HCT116 (cell line): ENCODE measurements around the gene NUDT8. TPM values are rescaled to one million over a fixed set of nuclear protein-coding genes. Genes with fewer than 3 reads are reported as not detected.

Source experiments
- ATAC-seq: fragments of 200-7000 bp; cut with Tn5 transposase; 2 replicates; pipeline ENCODE4 v1.9.1; 2020; ENCODE audit warnings: mild to moderate bottlenecking, moderate library complexity
- BruUV-seq: library from RNA; stranded (reverse); fragments of 400-500 nt; replicated peaks from 2 replicates; lab custom pipeline; 2021; lab: Mats Ljungman, UMichigan
- CTCF ChIA-PET: fragments of 300-600 bp; sonication (Branson Sonifier 250); formaldehyde crosslinking; loops from one replicate; lab custom pipeline; 2021; ENCODE audit warnings: antibody characterized with exemption; lab: Charles Lee
- POLR2A ChIA-PET: fragments of 300-600, 350-600 bp; sonication (Branson Sonifier 250); formaldehyde crosslinking; loops from one replicate; lab custom pipeline; 2021; ENCODE audit warnings: antibody characterized with exemption; lab: Charles Lee
- RAD21 ChIA-PET, 2 experiments: fragments of 300-600 bp; sonication (Branson Sonifier 250); formaldehyde crosslinking; loops; one replicate each; lab custom pipeline; 2023; ENCODE audit warnings: low total read pairs in 2 of 2; ENCODE audit not compliant: uncharacterized antibody in 2 of 2, unreplicated experiment in 2 of 2, low non-redundant PET in 1 of 2; lab: Charles Lee
- DNase-seq: peaks from one replicate; pipeline ENCODE4 v3.0.0-alpha.2; 2010; ENCODE audit warnings: low read depth, low spot score
- H2AFZ ChIP-seq: fragments of 200-600 bp; shearing (Covaris generic), sonication (generic); 2 replicates; pipeline ENCODE4 v1.6.1; 2017; ENCODE audit warnings: low read depth, mixed run types, mixed read lengths, antibody characterized with exemption, low read length; ENCODE audit not compliant: poor library complexity, severe bottlenecking
- H3K27ac ChIP-seq: 2 replicates; pipeline ENCODE4 v1.5.1; 2012; ENCODE audit warnings: low read depth, low read length
- H3K27me3 ChIP-seq: fragments of 200-600 bp; sonication (generic); 2 replicates; pipeline ENCODE4 v1.6.1; 2016; ENCODE audit warnings: mixed run types, low read length, mixed read lengths; ENCODE audit not compliant: insufficient read depth
- H3K36me3 ChIP-seq, 2 experiments: fragments of 200-500 bp in 1 of 2; fragments of 200-600 bp in 1 of 2; sonication (Bioruptor generic) in 1 of 2; sonication (generic) in 1 of 2; 2 replicates each; pipeline versions ENCODE4 v1.5.1 to v1.6.1; 2014 to 2016; ENCODE audit warnings: low read length in 2 of 2, inconsistent platforms in 1 of 2, mixed read lengths in 1 of 2, mixed run types in 1 of 2; ENCODE audit not compliant: insufficient read depth in 2 of 2, control insufficient read depth in 1 of 2
- H3K4me1 ChIP-seq, 2 experiments: fragments of 200-600 bp in 1 of 2; sonication (generic) in 1 of 2; 2 replicates each; pipeline versions ENCODE4 v1.5.1 to v1.6.1; 2012 to 2017; ENCODE audit warnings: low read length in 2 of 2, inconsistent platforms in 1 of 2, mild to moderate bottlenecking in 1 of 2, mixed read lengths in 1 of 2, mixed run types in 1 of 2, moderate library complexity in 1 of 2; ENCODE audit not compliant: insufficient read depth in 2 of 2, control insufficient read depth in 1 of 2
- H3K4me2 ChIP-seq: fragments of 200-600 bp; sonication (generic); 2 replicates; pipeline ENCODE4 v1.6.1; 2017; ENCODE audit warnings: mixed run types, low read length, mixed read lengths
- H3K4me3 ChIP-seq, 2 experiments: fragments of 200-600 bp in 1 of 2; sonication (generic) in 1 of 2; replicated peaks in 1 of 2; 2 replicates each; pipeline ENCODE4 v1.5.1; 2011 to 2016; ENCODE audit warnings: low read length in 2 of 2, control low read depth in 1 of 2, low read depth in 1 of 2, mild to moderate bottlenecking in 1 of 2, mixed read lengths in 1 of 2, mixed run types in 1 of 2
- H3K79me2 ChIP-seq: fragments of 200-600 bp; sonication (generic); 2 replicates; pipeline ENCODE4 v1.6.1; 2017; ENCODE audit warnings: mild to moderate bottlenecking, mixed run types, low read length, moderate library complexity, mixed read lengths; ENCODE audit not compliant: insufficient read depth
- H3K9ac ChIP-seq: fragments of 200-600 bp; sonication (generic); 2 replicates; pipeline ENCODE4 v1.6.1; 2016; ENCODE audit warnings: low read length, mixed read lengths
- H3K9me2 ChIP-seq: fragments of 200-600 bp; sonication (generic), shearing (Covaris generic); 2 replicates; pipeline ENCODE4 v1.6.1; 2017; ENCODE audit warnings: mixed run types, mild to moderate bottlenecking, moderate library complexity; ENCODE audit not compliant: insufficient read depth
- H3K9me3 ChIP-seq, 2 experiments: fragments of 200-500 bp in 1 of 2; fragments of 200-600 bp in 1 of 2; sonication (Bioruptor generic) in 1 of 2; sonication (generic) in 1 of 2; 2 replicates each; pipeline ENCODE4 v1.6.1; 2014 to 2017; ENCODE audit warnings: low read length in 2 of 2, mixed read lengths in 2 of 2, inconsistent platforms in 1 of 2, low read depth in 1 of 2, mild to moderate bottlenecking in 1 of 2, mixed run types in 1 of 2, moderate library complexity in 1 of 2; ENCODE audit not compliant: control insufficient read depth in 1 of 2, insufficient read depth in 1 of 2
- H4K20me1 ChIP-seq: fragments of 200-600 bp; sonication (generic), shearing (Covaris generic); 2 replicates; pipeline ENCODE4 v1.6.1; 2017; ENCODE audit warnings: mixed run types, mild to moderate bottlenecking, moderate library complexity; ENCODE audit not compliant: insufficient read depth
- CBX3 ChIP-seq: IDR thresholded peaks from 2 replicates; pipeline ENCODE4 v1.6.1; 2012; ENCODE audit warnings: low read depth
- CEBPB ChIP-seq: IDR thresholded peaks from 2 replicates; pipeline ENCODE4 v1.6.1; 2012; ENCODE audit warnings: low read depth
- EZH2phosphoT487 ChIP-seq: fragments of 200-600 bp; IDR thresholded peaks from 2 replicates; pipeline ENCODE4 v1.6.1; 2018; ENCODE audit warnings: antibody characterized with exemption, borderline replicate concordance
- FOSL1 ChIP-seq: IDR thresholded peaks from 2 replicates; pipeline ENCODE4 v1.6.1; 2012; ENCODE audit warnings: low read depth
- JUND ChIP-seq: IDR thresholded peaks from 2 replicates; pipeline ENCODE4 v1.6.1; 2012
- POLR2AphosphoS5 ChIP-seq: IDR thresholded peaks from 2 replicates; pipeline ENCODE4 v1.6.1; 2011; ENCODE audit warnings: mild to moderate bottlenecking, low read depth, low read length, moderate library complexity
- SP1 ChIP-seq: IDR thresholded peaks from 2 replicates; pipeline ENCODE4 v1.6.1; 2012; ENCODE audit warnings: low read depth
- SRF ChIP-seq: IDR thresholded peaks from 2 replicates; pipeline ENCODE4 v1.6.1; 2012; ENCODE audit warnings: low read depth
- YY1 ChIP-seq: IDR thresholded peaks from 2 replicates; pipeline ENCODE4 v1.6.1; 2011; ENCODE audit warnings: low read length, low read depth, moderate library complexity, mild to moderate bottlenecking; ENCODE audit not compliant: insufficient replicate concordance; ENCODE audit errors: extremely low read depth
- intact Hi-C: fragments of 100-400 bp; cut with micrococcal nuclease; formaldehyde crosslinking; loops from 2 replicates; pipeline ENCODE4 v1.10.0; 2022
- total RNA-seq: library from RNA; stranded (reverse); gene quantifications from one replicate; pipeline ENCODE4 v1.2.1, GENCODE V29; 2021; ENCODE audit not compliant: unreplicated experiment
- TF ChIP-seq, protein P1 (sequence below): IDR thresholded peaks from 2 replicates; pipeline ENCODE4 v1.6.1; 2012; ENCODE audit warnings: low read depth

The NUDT8 gene
- total RNA-seq, 1 experiment from 2014 or later = 18.7 TPM

DNA sequence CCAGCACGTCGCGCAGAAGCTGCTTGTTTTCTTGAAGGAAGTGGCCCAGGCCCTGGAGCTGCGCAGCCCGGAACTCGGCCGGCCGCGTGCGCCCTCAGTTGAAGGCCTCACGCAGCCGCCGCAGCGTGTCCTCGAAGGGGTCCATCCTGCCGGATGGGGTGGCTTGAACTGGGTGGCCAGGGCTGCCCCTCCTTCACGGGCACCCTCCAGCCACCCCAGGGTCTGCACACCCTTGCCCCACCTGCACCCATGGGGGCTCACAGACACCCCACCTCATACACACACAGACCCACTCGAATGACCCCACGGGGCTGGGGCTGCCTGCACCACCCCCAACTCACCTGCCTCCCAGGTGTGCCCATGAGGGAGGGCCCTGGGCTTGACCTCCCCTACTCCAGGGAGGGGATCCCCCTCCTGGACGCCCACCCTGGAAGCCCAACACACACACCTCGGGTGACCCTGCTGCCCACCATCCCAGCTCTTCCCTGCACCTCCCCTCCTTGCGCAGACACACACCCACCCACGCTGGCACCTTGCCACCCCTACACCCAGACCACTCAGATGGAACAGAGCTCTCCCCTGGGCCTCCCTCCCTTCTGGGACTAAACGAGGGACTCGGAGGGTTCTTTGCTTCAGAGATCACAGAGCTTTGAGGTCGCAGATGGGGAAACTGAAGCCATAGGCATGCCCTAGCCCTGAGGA lies 37.9 kb upstream of the NUDT8 start (continued):
- TF ChIP-seq FOSL1 (no peak), CEBPB (no peak), CBX3 (no peak)
- TF ChIP-seq, protein P1, sequence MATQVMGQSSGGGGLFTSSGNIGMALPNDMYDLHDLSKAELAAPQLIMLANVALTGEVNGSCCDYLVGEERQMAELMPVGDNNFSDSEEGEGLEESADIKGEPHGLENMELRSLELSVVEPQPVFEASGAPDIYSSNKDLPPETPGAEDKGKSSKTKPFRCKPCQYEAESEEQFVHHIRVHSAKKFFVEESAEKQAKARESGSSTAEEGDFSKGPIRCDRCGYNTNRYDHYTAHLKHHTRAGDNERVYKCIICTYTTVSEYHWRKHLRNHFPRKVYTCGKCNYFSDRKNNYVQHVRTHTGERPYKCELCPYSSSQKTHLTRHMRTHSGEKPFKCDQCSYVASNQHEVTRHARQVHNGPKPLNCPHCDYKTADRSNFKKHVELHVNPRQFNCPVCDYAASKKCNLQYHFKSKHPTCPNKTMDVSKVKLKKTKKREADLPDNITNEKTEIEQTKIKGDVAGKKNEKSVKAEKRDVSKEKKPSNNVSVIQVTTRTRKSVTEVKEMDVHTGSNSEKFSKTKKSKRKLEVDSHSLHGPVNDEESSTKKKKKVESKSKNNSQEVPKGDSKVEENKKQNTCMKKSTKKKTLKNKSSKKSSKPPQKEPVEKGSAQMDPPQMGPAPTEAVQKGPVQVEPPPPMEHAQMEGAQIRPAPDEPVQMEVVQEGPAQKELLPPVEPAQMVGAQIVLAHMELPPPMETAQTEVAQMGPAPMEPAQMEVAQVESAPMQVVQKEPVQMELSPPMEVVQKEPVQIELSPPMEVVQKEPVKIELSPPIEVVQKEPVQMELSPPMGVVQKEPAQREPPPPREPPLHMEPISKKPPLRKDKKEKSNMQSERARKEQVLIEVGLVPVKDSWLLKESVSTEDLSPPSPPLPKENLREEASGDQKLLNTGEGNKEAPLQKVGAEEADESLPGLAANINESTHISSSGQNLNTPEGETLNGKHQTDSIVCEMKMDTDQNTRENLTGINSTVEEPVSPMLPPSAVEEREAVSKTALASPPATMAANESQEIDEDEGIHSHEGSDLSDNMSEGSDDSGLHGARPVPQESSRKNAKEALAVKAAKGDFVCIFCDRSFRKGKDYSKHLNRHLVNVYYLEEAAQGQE = no peak

DNA sequence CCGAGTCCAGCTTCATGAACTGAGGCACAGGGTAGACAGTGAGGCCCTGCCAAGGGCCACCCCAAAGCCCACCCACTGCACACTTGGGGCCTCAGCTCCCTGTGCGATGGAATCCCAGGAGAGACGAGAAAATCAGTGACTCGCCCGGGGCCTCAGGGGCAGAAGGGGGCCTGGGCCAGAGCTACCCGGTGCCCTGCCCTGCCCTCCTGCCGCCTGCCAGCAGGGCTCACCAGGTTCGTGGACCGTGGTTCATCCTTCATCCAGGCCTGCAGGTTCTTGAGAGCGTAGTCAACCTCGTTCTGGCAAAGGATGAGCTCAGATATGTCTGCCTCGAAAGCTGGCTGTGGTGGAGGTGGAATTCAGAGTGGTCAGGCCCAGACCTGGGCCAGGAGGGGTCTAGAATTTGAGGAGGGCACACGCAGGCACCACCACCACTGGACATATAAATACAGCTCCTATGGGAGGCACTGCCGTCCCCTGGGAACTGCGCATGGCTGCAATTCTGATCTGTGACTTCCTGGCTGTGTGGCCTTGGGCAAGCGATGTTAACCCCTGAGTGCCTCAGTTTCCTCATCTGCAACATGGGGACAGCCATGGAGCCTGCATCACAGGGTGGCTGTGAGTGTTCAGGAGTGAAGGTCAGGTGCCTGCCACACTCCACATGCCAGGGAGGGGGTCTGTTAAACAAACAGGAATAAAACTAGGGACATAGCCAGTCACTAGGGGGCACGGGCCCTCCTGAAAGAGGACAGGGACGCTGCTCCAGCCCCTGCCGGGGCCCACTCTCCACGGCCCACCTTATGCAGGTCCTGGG lies 37.1 kb upstream of the NUDT8 start:
- Histone ChIP-seq H3K4me3 (no peak overlapping the region), H3K27ac (no peak overlapping the region; the same call in 1 of the 2 replicates), H3K9ac (no peak overlapping the region), H3K9me2 (no peaks in the 10 kb centered on the region), H3K4me2 (no peak overlapping the region), H4K20me1 (no peaks in the 10 kb centered on the region), H3K79me2 (no peaks in the 10 kb centered on the region), H3K9me3 (no peaks in the 10 kb centered on the region), H3K4me1 (no peaks in the 10 kb centered on the region; a peak in 1 of 4 replicates), H3K36me3 (no peaks in the 10 kb centered on the region), H2AFZ (no peak overlapping the region), H3K27me3 (no peaks in the 10 kb centered on the region)
- CTCF ChIA-PET = interaction anchor here (1.0 to 1.2 kb wide), 2 partner anchors 7 to 52 kb away, joined by 3 to 4 read pairs; no protein-coding TSS in a partner anchor
- ATAC-seq (no peak), DNase-seq (no peak)
- RAD21 ChIA-PET = no interaction called here
- no TSS peak for BruUV-seq
- intact Hi-C loops = no loop called here
- TF ChIP-seq JUND (no peak), POLR2AphosphoS5 (no peak), YY1 (no peak), SP1 (no peak), EZH2phosphoT487 (no peak), SRF (no peak), FOSL1 (no peak)
- POLR2A ChIA-PET = no interaction called here
